Measurements from ENCODE around the gene RALB.

GRCh38 chr2:120244656-120245519 lies 7.8 kb upstream of the RALB start:
- TF ChIP-seq CTCF (IDR thresholded peaks at IDR 0.05; ENCODE audit: low read depth, low read length, poor library complexity, severe bottlenecking): no peak
- no peak for TF ChIP-seq EZH2phosphoT487 (IDR thresholded peaks at IDR 0.05; ENCODE audit: borderline replicate concordance, low read length)
